Uterus (tissue), 2 donors: ENCODE results near the gene FEM1A.

Source experiments
- POLR2A ChIP-seq, 2 donors: fragments of 450-650 bp; IDR thresholded peaks; one replicate each; pipeline ENCODE4 v1.6.1; 2016; ENCODE audit warnings: antibody characterized with exemption in 2 of 2, mild to moderate bottlenecking in 1 of 2, moderate library complexity in 1 of 2
- TF ChIP-seq, protein P1 (sequence below), 4 experiments: fragments of 200-600 bp in 2 of 4; fragments of 450-650 bp in 2 of 4; sonication (generic) in 2 of 4; IDR thresholded peaks; one replicate each; pipeline ENCODE4 v1.5.1; 2016 to 2019; ENCODE audit warnings: antibody characterized with exemption in 4 of 4, mild to moderate bottlenecking in 2 of 4, moderate library complexity in 1 of 4

DNA sequence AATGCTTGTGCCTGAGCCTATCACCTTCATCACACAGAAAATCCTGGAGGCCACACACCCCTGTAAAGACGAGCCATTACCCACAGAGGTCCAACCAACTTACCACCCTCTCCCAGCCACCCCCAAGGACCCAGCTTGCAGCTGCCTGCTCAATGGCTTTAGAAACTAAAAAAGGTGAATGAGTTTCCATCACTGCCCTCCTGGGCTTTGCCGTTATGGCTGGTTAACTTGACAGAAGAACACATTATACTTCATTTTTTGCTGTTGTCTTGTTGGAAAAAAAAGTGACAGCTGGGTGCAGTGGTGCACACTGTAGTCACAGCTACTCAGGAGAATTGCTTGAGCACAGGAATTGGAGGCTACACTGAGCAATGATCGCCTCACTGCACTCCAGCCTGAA is 17.4 kb upstream of the FEM1A start:
- no peak for TF ChIP-seq POLR2A (IDR thresholded peaks at IDR 0.05)
- TF ChIP-seq, protein P1, sequence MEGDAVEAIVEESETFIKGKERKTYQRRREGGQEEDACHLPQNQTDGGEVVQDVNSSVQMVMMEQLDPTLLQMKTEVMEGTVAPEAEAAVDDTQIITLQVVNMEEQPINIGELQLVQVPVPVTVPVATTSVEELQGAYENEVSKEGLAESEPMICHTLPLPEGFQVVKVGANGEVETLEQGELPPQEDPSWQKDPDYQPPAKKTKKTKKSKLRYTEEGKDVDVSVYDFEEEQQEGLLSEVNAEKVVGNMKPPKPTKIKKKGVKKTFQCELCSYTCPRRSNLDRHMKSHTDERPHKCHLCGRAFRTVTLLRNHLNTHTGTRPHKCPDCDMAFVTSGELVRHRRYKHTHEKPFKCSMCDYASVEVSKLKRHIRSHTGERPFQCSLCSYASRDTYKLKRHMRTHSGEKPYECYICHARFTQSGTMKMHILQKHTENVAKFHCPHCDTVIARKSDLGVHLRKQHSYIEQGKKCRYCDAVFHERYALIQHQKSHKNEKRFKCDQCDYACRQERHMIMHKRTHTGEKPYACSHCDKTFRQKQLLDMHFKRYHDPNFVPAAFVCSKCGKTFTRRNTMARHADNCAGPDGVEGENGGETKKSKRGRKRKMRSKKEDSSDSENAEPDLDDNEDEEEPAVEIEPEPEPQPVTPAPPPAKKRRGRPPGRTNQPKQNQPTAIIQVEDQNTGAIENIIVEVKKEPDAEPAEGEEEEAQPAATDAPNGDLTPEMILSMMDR (IDR thresholded peaks at IDR 0.05) = no peak
